HG03064 (cell line): ENCODE results near the gene PRIM2.
"Not testable (repeated sequence)": the region's sequence is repeated elsewhere in the genome, so short reads cannot be mapped to it uniquely, and the experiment has no call there.

Source experiments
- ATAC-seq: cut with Tn5 transposase; IDR thresholded peaks from one replicate; pipeline ENCODE4 v1.9.1; 2021; ENCODE audit warnings: low read depth; ENCODE audit not compliant: unreplicated experiment

PRIM2 gene

DNA sequence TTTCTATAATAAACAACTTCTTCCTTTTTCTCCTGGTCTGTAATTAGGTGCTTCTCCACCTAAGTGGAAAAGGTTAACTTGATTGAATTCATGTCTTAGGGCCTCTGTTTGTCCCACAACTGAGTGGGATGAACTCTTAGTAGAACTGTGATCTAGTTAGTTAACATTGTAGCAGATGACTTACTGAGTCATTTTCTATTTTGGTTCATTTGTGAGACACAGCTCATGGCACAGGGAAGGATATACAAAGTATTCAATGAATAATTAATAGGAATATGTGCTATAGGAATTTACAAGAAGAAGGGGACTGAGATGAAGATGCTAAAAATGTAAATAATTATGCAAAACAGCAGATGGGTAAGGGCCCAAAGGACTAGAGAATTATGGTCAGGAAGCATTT is 124.7 kb downstream of the PRIM2 start:
- ATAC-seq = not testable (repeated sequence)

- ATAC-seq = not testable (repeated sequence)
Measured at GRCh38 chr6:57443181-57443580, 125.8 kb downstream of the PRIM2 start.

- not testable (repeated sequence) for ATAC-seq
Measured at GRCh38 chr6:57444787-57445186, 127.4 kb downstream of the PRIM2 start.

- not testable (repeated sequence) for ATAC-seq
Measured at GRCh38 chr6:57445379-57445778, 127.9 kb downstream of the PRIM2 start.

DNA sequence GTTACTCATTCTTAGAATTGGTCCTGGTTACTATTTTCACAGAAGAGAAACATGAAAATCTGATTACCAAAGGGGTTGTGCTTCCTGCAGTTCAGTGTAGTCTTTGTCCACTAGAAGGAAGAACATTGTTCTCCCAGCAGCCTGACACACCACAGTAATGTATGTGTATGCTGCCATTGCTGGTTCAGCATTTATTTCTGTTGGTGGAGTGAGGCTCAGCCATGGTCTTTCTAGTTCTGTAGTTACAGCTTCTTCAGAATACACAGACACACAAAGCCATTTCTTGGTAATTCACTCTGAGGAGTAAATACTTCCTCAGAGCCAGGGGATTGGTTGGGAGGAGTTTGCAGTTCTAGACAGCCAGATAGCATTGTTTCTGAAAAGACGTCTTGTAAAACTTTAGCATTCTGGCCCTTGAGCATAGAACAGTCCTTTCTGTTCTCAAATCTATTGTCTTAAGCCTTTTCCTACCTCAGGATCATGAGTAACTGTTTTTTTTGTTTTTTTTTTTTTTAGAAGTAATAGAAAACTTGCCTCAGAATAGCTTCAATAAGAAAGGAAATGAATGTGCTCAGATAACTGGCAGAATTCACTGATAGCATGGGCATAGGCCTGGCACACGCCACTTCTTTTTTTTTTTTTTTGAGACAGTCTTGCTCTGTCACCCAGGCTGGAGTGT is 128.5 kb downstream of the PRIM2 start:
- not testable (repeated sequence) for ATAC-seq

DNA sequence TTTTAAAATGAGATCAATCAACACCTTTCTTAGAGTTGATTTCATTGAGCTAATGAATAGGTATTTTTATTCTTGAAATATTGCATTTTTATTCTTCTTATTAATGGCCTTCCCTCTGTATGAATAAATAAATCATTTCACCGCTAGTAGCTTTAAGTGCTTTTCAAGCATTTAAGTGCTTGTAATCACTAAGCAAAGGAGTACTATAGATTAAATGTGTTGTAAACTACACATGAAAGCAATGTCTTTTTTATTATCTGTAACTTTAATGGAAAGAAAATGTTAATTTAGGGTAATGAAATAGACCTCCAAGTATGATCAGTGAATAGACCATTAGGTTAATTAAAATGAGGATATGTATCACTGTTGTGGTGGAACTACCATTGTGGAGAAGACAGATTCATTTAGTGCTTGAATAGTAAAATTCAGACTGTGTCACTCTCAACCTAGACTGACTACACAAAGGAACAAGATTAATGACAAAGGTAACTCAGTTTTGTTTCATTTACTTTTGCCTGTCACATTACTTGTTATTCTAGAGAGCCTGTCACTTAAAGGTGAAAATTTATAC is 132.2 kb downstream of the PRIM2 start:
- not testable (repeated sequence) for ATAC-seq

DNA sequence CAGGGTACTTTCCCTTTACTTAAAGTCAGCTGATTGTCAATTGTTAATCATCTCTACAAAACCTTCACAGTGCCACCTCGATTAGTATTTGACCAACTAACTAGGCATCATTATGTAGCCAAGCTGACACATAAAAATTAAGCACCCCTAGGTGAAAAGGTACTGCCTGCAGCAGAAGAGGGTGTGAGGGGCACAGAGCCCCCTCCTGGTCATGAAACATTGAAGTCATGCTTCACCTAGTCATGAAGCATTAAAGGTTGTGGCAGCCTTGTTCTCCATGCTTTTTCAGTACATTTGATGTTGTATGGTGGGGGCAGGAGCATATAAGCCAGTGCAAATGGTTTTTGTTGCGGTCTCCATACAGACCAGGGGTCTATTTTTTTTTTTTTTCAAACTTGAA is 142.4 kb downstream of the PRIM2 start:
- not testable (repeated sequence) for ATAC-seq

GRCh38 chr6:57461022-57461421 is 143.6 kb downstream of the PRIM2 start:
- ATAC-seq = not testable (repeated sequence)

GRCh38 chr6:57463809-57464208 is 146.4 kb downstream of the PRIM2 start:
- ATAC-seq = not testable (repeated sequence)

DNA sequence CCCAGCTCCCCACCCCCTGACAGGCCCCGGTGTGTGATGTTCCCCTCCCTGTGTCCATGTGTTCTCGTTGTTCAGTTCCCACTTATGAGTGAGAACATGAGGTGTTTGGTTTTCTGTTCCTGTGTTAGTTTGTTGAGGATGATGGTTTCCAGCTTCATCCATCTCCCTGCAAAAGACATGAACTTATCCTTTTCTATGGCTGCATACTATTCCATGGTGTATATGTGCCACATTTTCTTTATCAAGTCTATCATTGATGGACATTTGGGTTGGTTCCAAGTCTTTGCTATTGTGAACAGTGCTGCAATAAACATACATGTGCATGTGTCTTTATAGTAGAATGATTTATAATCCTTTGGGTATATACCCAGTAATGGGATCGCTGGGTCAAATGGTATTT is 148.5 kb downstream of the PRIM2 start:
- not testable (repeated sequence) for ATAC-seq

- no peak for ATAC-seq
Measured at GRCh38 chr6:57469072-57469471, 151.6 kb downstream of the PRIM2 start.

DNA sequence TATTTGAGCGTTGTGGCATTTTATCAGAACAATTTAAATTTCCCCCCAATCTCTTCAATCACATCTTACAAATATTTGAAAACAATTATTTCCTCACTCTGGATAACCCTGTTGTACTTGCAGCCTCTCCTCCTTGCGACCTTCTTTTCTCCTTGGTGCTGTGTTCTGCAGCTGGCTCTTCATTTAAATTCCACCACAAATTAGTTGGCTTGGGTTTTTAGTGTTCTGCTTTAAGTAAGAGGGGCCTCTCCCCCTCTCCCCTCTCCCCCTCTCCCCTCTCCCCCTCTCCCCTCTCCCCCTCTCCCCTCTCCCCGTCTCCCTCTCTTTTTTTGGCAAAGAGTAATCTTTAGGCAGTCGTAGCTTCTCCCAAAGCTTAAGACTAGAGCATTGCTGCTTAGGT is 152.7 kb downstream of the PRIM2 start:
- ATAC-seq = not testable (repeated sequence)

DNA sequence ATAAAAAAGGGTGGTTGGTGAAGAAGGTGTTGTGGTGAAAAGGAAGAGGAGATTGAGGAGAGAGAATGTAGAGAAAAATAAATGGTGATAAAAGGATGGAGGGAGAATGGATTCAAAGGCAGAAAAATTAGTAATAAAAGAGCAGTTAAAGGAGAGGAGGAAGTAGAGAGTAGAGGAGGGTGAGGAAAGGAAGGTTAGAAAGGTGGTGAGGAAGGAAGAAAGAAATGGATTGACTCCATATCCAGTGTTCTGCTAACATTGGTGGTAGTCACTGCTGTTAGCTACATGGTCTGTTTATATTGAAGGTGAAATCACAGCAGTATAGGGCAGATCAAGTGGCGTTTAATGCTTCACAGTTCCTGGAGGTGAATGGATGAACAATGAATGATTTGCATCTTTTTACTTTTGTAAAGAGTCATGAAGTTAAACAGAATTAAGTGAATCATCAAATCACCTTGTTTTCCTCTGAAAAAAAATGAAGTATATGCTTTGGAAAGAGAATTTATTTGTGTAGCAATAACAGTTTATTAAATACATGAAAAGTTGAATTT is 154.0 kb downstream of the PRIM2 start:
- not testable (repeated sequence) for ATAC-seq

GRCh38 chr6:57472861-57473362 is 155.5 kb downstream of the PRIM2 start:
- not testable (repeated sequence) for ATAC-seq

DNA sequence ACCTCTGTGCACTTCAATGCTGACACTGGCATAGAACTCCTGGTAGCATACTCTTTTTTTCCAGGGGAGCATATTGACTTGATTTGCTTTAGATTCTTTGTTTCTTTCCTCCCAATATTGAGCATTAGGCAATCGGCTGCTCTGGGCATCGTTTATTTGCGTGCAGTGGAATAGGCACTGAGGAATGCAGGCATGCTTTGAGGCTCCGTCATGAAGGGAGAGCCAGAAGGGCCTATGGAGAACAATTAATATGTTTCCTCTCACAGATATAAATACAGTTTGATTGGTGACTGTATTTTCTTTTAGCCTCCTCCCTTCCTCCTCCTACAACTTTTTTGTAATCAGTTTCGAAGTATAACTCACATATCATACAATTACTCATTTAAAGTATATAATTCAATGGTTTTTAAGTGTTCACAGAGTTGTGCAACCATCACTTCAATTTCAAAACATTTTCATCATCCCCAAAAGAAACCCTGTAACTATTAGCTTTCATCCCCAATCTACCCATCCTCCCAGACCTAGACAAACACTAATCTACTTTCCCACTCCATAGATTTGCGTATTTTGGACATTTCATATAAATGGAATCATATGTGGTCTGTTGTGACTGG is 157.5 kb downstream of the PRIM2 start:
- ATAC-seq = not testable (repeated sequence)

GRCh38 chr6:57475656-57476055 is 158.2 kb downstream of the PRIM2 start:
- not testable (repeated sequence) for ATAC-seq

GRCh38 chr6:57480194-57480593 is 162.8 kb downstream of the PRIM2 start:
- ATAC-seq = not testable (repeated sequence)

- ATAC-seq = not testable (repeated sequence)
Measured at GRCh38 chr6:57481121-57481520, 163.7 kb downstream of the PRIM2 start.

DNA sequence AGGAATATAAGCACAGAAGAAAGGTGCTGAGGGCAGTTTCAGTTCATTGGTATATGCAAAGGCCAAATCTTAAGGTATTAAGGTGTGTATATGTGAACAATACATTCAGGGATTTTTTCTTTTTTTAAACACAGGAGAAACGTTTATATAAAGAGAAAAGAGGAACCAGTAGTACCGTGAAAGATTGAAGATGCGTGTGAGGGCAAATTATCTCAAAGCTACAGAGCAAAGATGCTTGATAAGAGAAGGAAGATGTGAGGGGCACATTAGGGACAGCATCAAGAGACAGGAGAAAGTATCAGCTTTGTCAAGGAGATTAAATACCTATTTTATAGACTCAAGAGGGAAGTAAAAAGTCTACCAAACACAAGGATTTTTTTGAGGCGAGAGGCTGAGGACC is 165.0 kb downstream of the PRIM2 start:
- not testable (repeated sequence) for ATAC-seq

DNA sequence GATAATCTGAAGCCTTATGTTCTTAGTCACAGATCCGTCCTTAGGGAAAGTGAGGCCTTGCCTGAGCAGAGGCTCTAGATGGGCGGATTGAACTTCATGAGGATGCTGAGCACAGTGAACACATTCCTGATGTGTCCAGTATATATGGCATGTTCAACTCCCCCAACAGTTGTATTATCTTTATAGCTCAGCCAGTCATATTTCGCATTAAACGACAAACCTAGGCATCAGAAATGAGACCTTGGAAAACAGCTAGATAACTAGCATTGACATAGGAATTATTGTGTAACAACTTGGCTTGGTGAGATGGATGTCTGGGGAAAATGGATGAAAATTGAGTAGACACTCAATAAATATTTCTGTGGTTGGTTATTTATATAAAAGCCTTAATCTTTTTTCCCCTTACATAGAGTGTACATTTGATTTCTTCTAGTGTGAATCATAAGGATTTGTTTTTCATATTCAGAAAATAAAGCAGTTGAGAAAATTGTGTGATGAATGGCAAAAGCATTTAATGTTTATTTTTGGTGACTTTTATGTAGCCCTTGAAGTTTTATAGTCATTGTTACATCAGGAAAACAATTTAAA is 169.2 kb downstream of the PRIM2 start:
- ATAC-seq = not testable (repeated sequence)

GRCh38 chr6:57488551-57488950 is 171.1 kb downstream of the PRIM2 start:
- not testable (repeated sequence) for ATAC-seq
